Breast epithelium (tissue), 4 donors: Measurements from ENCODE around the gene CAPN1. TPM values are rescaled to one million over a fixed set of nuclear protein-coding genes. Genes with fewer than 3 reads are reported as not detected.
A peak's percentile ranks its signal among the peaks of the same experiment; 100 is the strongest.

Experiments
- DNase-seq, 2 donors: peaks; one replicate each; pipeline ENCODE4 v3.0.0-alpha.2; 2019; ENCODE audit warnings: low spot score in 2 of 2
- H3K27ac ChIP-seq, 2 donors: fragments of 200-600 bp; sonication (generic) in 1 of 2; one replicate each; pipeline ENCODE4 v1.5.1; 2016 to 2019; ENCODE audit warnings: mild to moderate bottlenecking in 1 of 2
- H3K27me3 ChIP-seq, 2 donors: fragments of 200-600 bp; sonication (generic) in 1 of 2; one replicate each; pipeline versions ENCODE4 v1.5.1 to v1.6.0; 2017 to 2019; ENCODE audit warnings: control low read depth in 1 of 2, mild to moderate bottlenecking in 1 of 2
- H3K36me3 ChIP-seq: fragments of 200-600 bp; one replicate; pipeline ENCODE4 v1.5.1; 2019
- H3K4me1 ChIP-seq, 2 donors: fragments of 200-600 bp; sonication (generic); one replicate each; pipeline ENCODE4 v1.5.1; 2016 to 2019; ENCODE audit warnings: control low read depth in 1 of 2
- H3K4me3 ChIP-seq, 3 donors: fragments of 200-600 bp; sonication (generic); 1 replicate in 2 of 3; 2 replicates in 1 of 3; pipeline ENCODE4 v1.5.1; 2016 to 2019; ENCODE audit warnings: mild to moderate bottlenecking in 3 of 3, moderate library complexity in 2 of 3
- H3K9me3 ChIP-seq, 2 donors: fragments of 200-600 bp; sonication (generic) in 1 of 2; one replicate each; pipeline ENCODE4 v1.5.1; 2016 to 2019; ENCODE audit warnings: control low read depth in 1 of 2
- CTCF ChIP-seq, 3 donors: fragments of 450-650 bp; IDR thresholded peaks; one replicate each; pipeline ENCODE4 v1.5.1; 2016 to 2017; ENCODE audit warnings: antibody characterized with exemption in 3 of 3, mild to moderate bottlenecking in 3 of 3, moderate library complexity in 3 of 3
- POLR2A ChIP-seq: fragments of 450-650 bp; IDR thresholded peaks from one replicate; pipeline ENCODE4 v1.6.1; 2016; ENCODE audit warnings: antibody characterized with exemption, mild to moderate bottlenecking, moderate library complexity
- POLR2AphosphoS5 ChIP-seq, 3 donors: sonication (generic); formaldehyde crosslinking; IDR thresholded peaks; one replicate each; pipeline ENCODE4 v1.6.1; 2017; ENCODE audit warnings: antibody characterized with exemption in 3 of 3
- intact Hi-C: fragments of 100-400 bp; cut with DNase I; formaldehyde crosslinking; loops from one replicate; pipeline ENCODE4 v1.15.1; 2023; ENCODE audit warnings: low total_unique reads
- total RNA-seq, 3 donors: library from RNA; depleted of rRNA; stranded (reverse); fragments of >200 nt; gene quantifications; one replicate each; pipeline ENCODE4 v1.1.0, GENCODE V29; 2016

Gene CAPN1
- total RNA-seq, 3 donors from 2014 or later = 112 to 167 (median 140) TPM

DNA sequence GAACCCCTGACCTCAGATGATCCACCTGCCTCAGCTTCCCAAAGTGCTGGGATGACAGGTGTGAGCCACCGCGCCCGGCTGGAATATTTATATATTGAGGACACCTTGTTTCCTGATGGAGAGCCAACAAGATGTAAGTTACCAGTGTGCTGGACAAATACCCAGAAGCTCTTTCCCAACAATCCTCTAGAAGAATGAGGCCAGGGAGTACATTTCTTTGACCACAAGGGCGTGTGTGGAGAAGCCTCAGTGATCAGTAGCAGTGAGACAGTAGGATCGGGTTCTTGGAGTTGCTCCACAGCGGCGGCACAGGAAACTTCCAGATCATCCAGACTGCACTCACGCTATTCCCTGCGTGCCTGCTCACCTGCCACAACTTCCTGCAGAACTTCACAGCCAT lies 69.7 kb downstream of the CAPN1 start:
- Histone ChIP-seq H3K4me1 (no peaks in the 10 kb centered on the region), H3K27me3 (no peaks in the 10 kb centered on the region), H3K9me3 (no peaks in the 10 kb centered on the region), H3K27ac (no peak overlapping the region), H3K4me3 (no peak overlapping the region), H3K36me3 (no peaks in the 10 kb centered on the region)
- intact Hi-C loops = no loop called here
- DNase-seq = peak in 1 of 2 donors; percentile 52
- peak in 2 of 3 donors; percentile 10 to 25 for TF ChIP-seq CTCF (IDR thresholded peaks at IDR 0.05)
- no peak for TF ChIP-seq POLR2A
- TF ChIP-seq POLR2AphosphoS5 (IDR thresholded peaks at IDR 0.05) = no peak

GRCh38 chr11:65254724-65255123 lies 73.0 kb downstream of the CAPN1 start:
- no peak overlapping the region for H3K4me3 ChIP-seq
- no peak overlapping the region for H3K27ac ChIP-seq
- no peaks in the 10 kb centered on the region for H3K4me1 ChIP-seq
- intact Hi-C loops = no loop called here
- TF ChIP-seq POLR2A (no peak), CTCF (IDR thresholded peaks at IDR 0.05) (no peak), POLR2AphosphoS5 (IDR thresholded peaks at IDR 0.05) (no peak)
- H3K9me3 ChIP-seq = no peaks in the 10 kb centered on the region
- DNase-seq = no peak
- no peaks in the 10 kb centered on the region for H3K36me3 ChIP-seq
- no peaks in the 10 kb centered on the region for H3K27me3 ChIP-seq

DNA sequence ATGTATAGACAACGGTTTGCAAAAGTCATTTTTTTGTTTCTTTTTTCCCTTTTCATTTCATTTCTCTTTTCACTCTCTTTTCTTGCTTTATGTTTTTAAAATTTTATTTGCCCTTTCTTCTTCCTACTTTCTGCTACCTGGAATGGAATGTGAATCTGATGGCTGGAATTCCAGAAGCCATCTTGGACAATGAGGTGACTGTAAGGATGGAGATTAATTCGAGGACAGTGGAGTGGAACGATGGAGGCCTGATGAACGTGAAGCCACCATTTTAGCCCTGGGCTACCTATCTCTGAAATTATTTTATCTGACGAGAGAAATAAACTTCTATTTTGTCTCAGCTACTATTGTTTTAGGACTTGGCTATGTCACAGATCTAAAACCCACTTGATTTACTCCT lies 77.3 kb downstream of the CAPN1 start:
- peaks cover 0 to 5% of the 10 kb centered on the region in 2 donors for H3K4me1 ChIP-seq
- H3K4me3 ChIP-seq = no peak overlapping the region
- DNase-seq = no peak
- intact Hi-C loops = no loop called here
- no peaks in the 10 kb centered on the region for H3K9me3 ChIP-seq
- H3K27ac ChIP-seq = no peak overlapping the region
- no peaks in the 10 kb centered on the region for H3K27me3 ChIP-seq
- no peaks in the 10 kb centered on the region for H3K36me3 ChIP-seq
- TF ChIP-seq POLR2A (no peak), POLR2AphosphoS5 (IDR thresholded peaks at IDR 0.05) (no peak), CTCF (IDR thresholded peaks at IDR 0.05) (no peak)

DNA sequence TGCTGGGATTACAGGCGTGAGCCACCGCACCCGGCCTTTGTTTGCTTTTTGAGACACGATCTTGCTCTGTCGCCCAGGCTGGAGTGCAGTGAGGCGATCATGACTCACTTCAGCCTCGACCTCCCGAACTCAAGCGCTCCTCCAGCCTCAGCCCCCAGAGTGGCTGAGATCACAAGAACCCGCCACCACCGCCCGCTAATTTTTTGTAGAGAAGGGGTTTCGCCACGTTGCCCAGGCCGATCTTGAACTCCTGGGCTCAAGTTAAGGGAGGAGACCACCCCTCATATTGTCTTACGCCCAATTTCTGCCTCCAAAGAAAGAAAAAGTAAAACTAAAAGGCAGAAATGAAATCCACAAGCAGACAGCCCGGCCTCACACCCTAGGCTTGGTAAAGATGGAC lies 78.6 kb downstream of the CAPN1 start:
- DNase-seq = no peak
- no peaks in the 10 kb centered on the region for H3K9me3 ChIP-seq
- H3K27ac ChIP-seq = no peak overlapping the region
- H3K4me3 ChIP-seq = no peak overlapping the region
- no peaks in the 10 kb centered on the region for H3K27me3 ChIP-seq
- no peak for TF ChIP-seq POLR2A
- no peak for TF ChIP-seq POLR2AphosphoS5 (IDR thresholded peaks at IDR 0.05)
- TF ChIP-seq CTCF (IDR thresholded peaks at IDR 0.05) = no peak
- intact Hi-C loops = no loop called here
- peaks cover 0 to 5% of the 10 kb centered on the region in 2 donors for H3K4me1 ChIP-seq
- no peaks in the 10 kb centered on the region for H3K36me3 ChIP-seq

GRCh38 chr11:65260756-65261590 lies 79.2 kb downstream of the CAPN1 start:
- DNase-seq = no peak
- Histone ChIP-seq H3K9me3 (no peaks in the 10 kb centered on the region), H3K27me3 (no peaks in the 10 kb centered on the region), H3K36me3 (no peaks in the 10 kb centered on the region), H3K4me1 (peaks cover 0 to 5% of the 10 kb centered on the region in 2 donors), H3K4me3 (peak overlapping the region; percentile 59 to 76 (median 72)), H3K27ac (peak overlapping the region; percentile 90 to 94)
- intact Hi-C loops = no loop called here
- TF ChIP-seq POLR2A = no peak
- TF ChIP-seq POLR2AphosphoS5 (IDR thresholded peaks at IDR 0.05) = no peak

Other genes starting within 250 kb of the CAPN1 start
- not detected for gene GPHA2, start 246.0 kb upstream of the CAPN1 start, total RNA-seq
- gene MAJIN, start 209.8 kb upstream of the CAPN1 start, total RNA-seq = not detected
- 1 to 10 TPM in 1 of 3 donors, under 1 TPM in 2; 0.33 to 1.5 (median 0.64) TPM for gene BATF2, start 185.0 kb upstream of the CAPN1 start, total RNA-seq
- gene ARL2, start 167.8 kb upstream of the CAPN1 start, total RNA-seq = 100 to 1,000 TPM in 2 of 3 donors, 10 to 100 TPM in 1; 99.8 to 193 (median 154) TPM
- gene SNX15, start 154.5 kb upstream of the CAPN1 start, total RNA-seq = 10 to 100 TPM; 17.0 to 22.7 (median 17.1) TPM
- gene SAC3D1, start 140.7 kb upstream of the CAPN1 start, total RNA-seq = 1 to 10 TPM; 7.5 to 9.2 (median 7.5) TPM
- 10 to 100 TPM; 15.5 to 28.8 (median 19.2) TPM for gene NAALADL1, start 123.4 kb upstream of the CAPN1 start, total RNA-seq
- 1 to 10 TPM in 1 of 3 donors, under 1 TPM in 2; 0.96 to 1.2 (median 0.98) TPM for gene CDCA5, start 97.9 kb upstream of the CAPN1 start, total RNA-seq
- gene ZFPL1, start 97.7 kb upstream of the CAPN1 start, total RNA-seq = 10 to 100 TPM; 33.8 to 44.1 (median 44.0) TPM
- 100 to 1,000 TPM; 166 to 317 (median 218) TPM for gene VPS51, start 85.7 kb upstream of the CAPN1 start, total RNA-seq
- 100 to 1,000 TPM in 1 of 3 donors, 10 to 100 TPM in 2; 38.8 to 189 (median 44.2) TPM for gene TM7SF2, start 70.1 kb upstream of the CAPN1 start, total RNA-seq
- 10 to 100 TPM; 14.6 to 23.3 (median 20.3) TPM for gene ZNHIT2, start 64.2 kb upstream of the CAPN1 start, total RNA-seq
- gene FAU, start 59.8 kb upstream of the CAPN1 start, total RNA-seq = 1,000 to 10,000 TPM in 1 of 3 donors, 100 to 1,000 TPM in 2; 786 to 1,230 (median 855) TPM
- gene MRPL49, start 59.6 kb upstream of the CAPN1 start, total RNA-seq = 10 to 100 TPM; 66.2 to 92.6 (median 72.8) TPM
- gene SYVN1, start 47.4 kb upstream of the CAPN1 start, total RNA-seq = 10 to 100 TPM; 25.8 to 31.7 (median 27.2) TPM
- gene SPDYC, start 11.7 kb upstream of the CAPN1 start, total RNA-seq = not detected
- 10 to 100 TPM in 2 of 3 donors, 1 to 10 TPM in 1; 6.4 to 17.9 (median 13.8) TPM for gene POLA2, start 80.0 kb downstream of the CAPN1 start, total RNA-seq
- gene CDC42EP2, start 132.9 kb downstream of the CAPN1 start, total RNA-seq = 10 to 100 TPM; 11.3 to 20.8 (median 13.4) TPM
- 10 to 100 TPM; 30.7 to 44.8 (median 39.7) TPM for gene DPF2, start 151.9 kb downstream of the CAPN1 start, total RNA-seq
- gene TIGD3, start 172.8 kb downstream of the CAPN1 start, total RNA-seq = 1 to 10 TPM in 1 of 3 donors, under 1 TPM in 1, not detected in 1; 0.29 to 1.3 TPM
- 1 to 10 TPM; 5.4 to 9.1 (median 6.6) TPM for gene SLC25A45, start 200.7 kb downstream of the CAPN1 start, total RNA-seq
- gene FRMD8, start 204.7 kb downstream of the CAPN1 start, total RNA-seq = 10 to 100 TPM; 22.9 to 57.0 (median 49.0) TPM
- 100 to 1,000 TPM; 323 to 391 (median 351) TPM for gene NEAT1, start 240.9 kb downstream of the CAPN1 start, total RNA-seq